ENCODE measurements around the gene MSLN. TPM values are rescaled to one million over a fixed set of nuclear protein-coding genes. Genes with fewer than 3 reads are reported as not detected.
"Not testable (repeated sequence)": the region's sequence is repeated elsewhere in the genome, so short reads cannot be mapped to it uniquely, and the experiment has no call there.

MSLN gene
- total and polyA plus RNA-seq, 2 of the 13 experiments (the other 11 are each of a cell fraction or from before 2014, with no cell fraction given) = 2.0 to 2.3 TPM

DNA sequence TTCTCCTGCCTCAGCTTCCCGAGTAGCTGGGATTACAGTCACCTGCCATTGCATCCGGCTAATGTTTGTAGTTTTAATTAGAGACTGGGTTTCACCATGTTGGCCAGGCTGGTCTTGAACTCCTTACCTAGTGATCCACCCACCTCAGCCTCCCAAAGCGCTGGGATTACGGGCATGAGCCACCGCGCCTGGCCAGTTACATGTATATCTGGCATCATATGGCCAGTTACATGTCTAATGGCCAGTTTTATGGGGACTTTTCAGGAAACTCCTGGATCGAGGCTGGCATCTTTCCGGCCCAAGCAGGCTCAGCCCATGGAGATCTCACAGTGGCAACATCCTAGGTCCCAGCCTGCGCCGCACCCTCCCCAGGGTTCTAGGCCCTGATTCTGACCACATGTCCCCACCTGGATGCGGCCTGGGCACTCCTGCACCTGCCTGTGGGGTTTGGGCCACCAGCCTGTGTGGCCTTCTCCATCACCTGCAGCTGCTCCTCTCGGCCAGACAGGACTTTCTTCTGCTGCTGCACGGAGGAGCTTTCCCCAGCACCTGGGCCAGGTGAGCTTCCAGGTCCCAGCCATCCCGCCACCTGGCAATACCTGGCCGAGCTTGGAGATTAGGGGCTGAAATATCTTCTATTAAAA lies 18.4 kb upstream of the MSLN start:
- no peak overlapping the region for H2AFZ ChIP-seq (ENCODE audit: low read length)
- H3K4me3 ChIP-seq (replicated peaks in 1 of 3; ENCODE audit: insufficient read depth in 1 of 3, low read depth in 2 of 3, low read length in 3 of 3) = no peak overlapping the region
- no peak for FAIRE-seq
- H3K79me2 ChIP-seq (ENCODE audit: insufficient read depth, low read length) = no peaks in the 10 kb centered on the region
- in situ Hi-C loops (cut with HindIII; ENCODE audit: extremely low pct_ligation_motif_present, low pct_unique_long_range_greater_than_20kb) = loop anchor here (5.0 kb wide), 1 partner anchor 45 kb away; the partner anchor contains the start of genes CHTF18 and RPUSD1
- ChIA-PET POLR2A (interaction anchor here (3.3 kb wide), 1 partner anchor 22 kb away, joined by 22 read pairs; the partner anchor contains the start of gene ANTKMT), CTCF (ENCODE audit: low intra/inter-chr PET ratio, low total read pairs) (no interaction called here)
- TF ChIP-seq, protein P1, sequence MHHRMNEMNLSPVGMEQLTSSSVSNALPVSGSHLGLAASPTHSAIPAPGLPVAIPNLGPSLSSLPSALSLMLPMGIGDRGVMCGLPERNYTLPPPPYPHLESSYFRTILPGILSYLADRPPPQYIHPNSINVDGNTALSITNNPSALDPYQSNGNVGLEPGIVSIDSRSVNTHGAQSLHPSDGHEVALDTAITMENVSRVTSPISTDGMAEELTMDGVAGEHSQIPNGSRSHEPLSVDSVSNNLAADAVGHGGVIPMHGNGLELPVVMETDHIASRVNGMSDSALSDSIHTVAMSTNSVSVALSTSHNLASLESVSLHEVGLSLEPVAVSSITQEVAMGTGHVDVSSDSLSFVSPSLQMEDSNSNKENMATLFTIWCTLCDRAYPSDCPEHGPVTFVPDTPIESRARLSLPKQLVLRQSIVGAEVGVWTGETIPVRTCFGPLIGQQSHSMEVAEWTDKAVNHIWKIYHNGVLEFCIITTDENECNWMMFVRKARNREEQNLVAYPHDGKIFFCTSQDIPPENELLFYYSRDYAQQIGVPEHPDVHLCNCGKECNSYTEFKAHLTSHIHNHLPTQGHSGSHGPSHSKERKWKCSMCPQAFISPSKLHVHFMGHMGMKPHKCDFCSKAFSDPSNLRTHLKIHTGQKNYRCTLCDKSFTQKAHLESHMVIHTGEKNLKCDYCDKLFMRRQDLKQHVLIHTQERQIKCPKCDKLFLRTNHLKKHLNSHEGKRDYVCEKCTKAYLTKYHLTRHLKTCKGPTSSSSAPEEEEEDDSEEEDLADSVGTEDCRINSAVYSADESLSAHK (CRISPR knock-in tag; IDR thresholded peaks at IDR 0.05; ENCODE audit: borderline replicate concordance) = no peak
- no peak for TF ChIP-seq JUNB (CRISPR knock-in tag; IDR thresholded peaks at IDR 0.05; ENCODE audit: borderline replicate concordance)
- no peak overlapping the region for H3K9ac ChIP-seq (ENCODE audit: insufficient read depth, low read depth, low read length)
- no peak for ATAC-seq
- no peak overlapping the region for H3K4me2 ChIP-seq (ENCODE audit: low read depth, low read length)
- H3K4me1 ChIP-seq (ENCODE audit: insufficient read depth, low read length) = peaks cover 18% of the 10 kb centered on the region
- WGBS (ENCODE audit: low lambda C conversion rate) = 75% methylated on average over 10 of the region's 15 CpGs
- peaks cover 0 to 3% of the 10 kb centered on the region in 2 experiments; a peak in 1 of 5 replicates for H3K36me3 ChIP-seq (replicated peaks in 1 of 2; ENCODE audit: control insufficient read depth in 1 of 2, insufficient read depth in 2 of 2, low read length in 2 of 2)
- no peak for DNase-seq (ENCODE audit: low spot score)
- intact Hi-C loops (cut with micrococcal nuclease; ENCODE audit: unreplicated experiment) = no loop called here
- H3K9me3 ChIP-seq (ENCODE audit: low read length) = no peaks in the 10 kb centered on the region
- TSS peak; percentile 67 for BruUV-seq (replicated peaks)
- no peaks in the 10 kb centered on the region for H4K20me1 ChIP-seq (ENCODE audit: insufficient read depth, low read length)
- H3K27ac ChIP-seq (ENCODE audit: extremely low read length, insufficient read depth, low read length) = no peak overlapping the region
- H3K27me3 ChIP-seq (ENCODE audit: control insufficient read depth in 1 of 2, insufficient read depth in 2 of 2, low read length in 2 of 2) = 0 out of 5 replicates have a peak, but pooled peaks cover 0 to 5% of the 10 kb centered on the region in 2 experiments

DNA sequence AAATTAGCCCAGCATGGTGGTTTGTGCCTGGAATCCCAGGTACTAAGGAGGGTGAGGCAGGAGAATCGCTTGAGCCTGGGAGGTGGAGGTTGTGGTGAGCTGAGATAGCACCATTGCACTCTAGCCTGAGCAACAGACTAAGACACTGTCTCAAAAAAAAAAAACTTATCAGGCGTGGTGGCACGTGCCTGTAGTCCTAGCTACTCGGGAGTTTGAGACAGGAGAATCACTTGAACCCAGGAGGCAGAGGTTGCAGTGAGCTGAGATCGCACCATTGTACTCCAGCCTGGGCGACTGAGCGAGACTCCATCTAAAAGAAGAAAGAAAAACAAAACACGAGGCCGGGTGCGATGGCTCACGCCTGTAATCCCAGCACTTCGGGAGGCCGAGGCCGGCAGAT lies 17.6 kb upstream of the MSLN start:
- FAIRE-seq; H2AFZ ChIP-seq (ENCODE audit: low read length); H3K27me3 ChIP-seq (ENCODE audit: control insufficient read depth in 1 of 2, insufficient read depth in 2 of 2, low read length in 2 of 2); CTCF ChIA-PET (ENCODE audit: low intra/inter-chr PET ratio, low total read pairs); BruUV-seq (replicated peaks); ATAC-seq; H4K20me1 ChIP-seq (ENCODE audit: insufficient read depth, low read length); DNase-seq (ENCODE audit: low spot score); H3K9ac ChIP-seq (ENCODE audit: insufficient read depth, low read depth, low read length); H3K36me3 ChIP-seq (replicated peaks in 1 of 2; ENCODE audit: control insufficient read depth in 1 of 2, insufficient read depth in 2 of 2, low read length in 2 of 2); POLR2A ChIA-PET; H3K79me2 ChIP-seq (ENCODE audit: insufficient read depth, low read length); intact Hi-C loops (cut with micrococcal nuclease; ENCODE audit: unreplicated experiment); H3K4me2 ChIP-seq (ENCODE audit: low read depth, low read length); H3K4me3 ChIP-seq (replicated peaks in 1 of 3; ENCODE audit: insufficient read depth in 1 of 3, low read depth in 2 of 3, low read length in 3 of 3); H3K27ac ChIP-seq (ENCODE audit: extremely low read length, insufficient read depth, low read length); H3K9me3 ChIP-seq (ENCODE audit: low read length): not testable (repeated sequence)
- peaks cover 18% of the 10 kb centered on the region for H3K4me1 ChIP-seq (ENCODE audit: insufficient read depth, low read length)
- in situ Hi-C loops (cut with HindIII; ENCODE audit: extremely low pct_ligation_motif_present, low pct_unique_long_range_greater_than_20kb) = loop anchor here (5.0 kb wide), 1 partner anchor 44 kb away; the partner anchor contains the start of genes CHTF18 and RPUSD1
- 50% methylated on average over 14 of the region's 14 CpGs for WGBS (ENCODE audit: low lambda C conversion rate)

Measured in HepG2 (cell line).